ENCODE results near the gene KRT35. TPM values are rescaled to one million over a fixed set of nuclear protein-coding genes. Genes with fewer than 3 reads are reported as not detected.

Gene KRT35
- total RNA-seq, 1 donor: not detected

- TF ChIP-seq CTCF (IDR thresholded peaks at IDR 0.05; ENCODE audit: insufficient read depth, low read depth, low read length): peak; percentile 19
- no peak overlapping the region for H3K4me3 ChIP-seq (ENCODE audit: low read depth, low read length)
- no peak for DNase-seq (ENCODE audit: low read depth)
Observed at GRCh38 chr17:41456204-41456603, 24.7 kb downstream of the KRT35 start.

DNA sequence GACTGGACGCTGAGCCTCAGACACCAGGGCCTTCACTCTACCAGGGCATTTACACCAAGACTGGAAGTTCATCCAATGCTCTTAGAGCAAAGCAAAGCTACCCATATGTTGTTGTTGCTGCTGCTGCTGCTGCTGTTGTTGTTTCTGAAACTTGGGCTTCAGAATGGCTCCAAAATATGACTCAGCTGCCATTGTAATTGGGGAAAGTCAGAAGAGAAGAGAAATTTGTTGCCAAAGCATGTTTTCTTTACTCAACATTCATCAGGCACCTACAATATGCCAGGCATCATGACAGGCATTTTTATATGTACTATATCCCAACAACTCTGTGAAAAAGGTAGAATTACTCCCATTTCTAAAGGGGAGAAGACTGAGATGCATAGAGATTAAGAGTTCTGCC is 25.7 kb downstream of the KRT35 start:
- DNase-seq (ENCODE audit: low read depth): no peak
- H3K4me3 ChIP-seq (ENCODE audit: low read depth, low read length): no peak overlapping the region
- no peak for TF ChIP-seq CTCF (IDR thresholded peaks at IDR 0.05; ENCODE audit: insufficient read depth, low read depth, low read length)

- H3K4me3 ChIP-seq (ENCODE audit: low read depth, low read length): no peak overlapping the region
- DNase-seq (ENCODE audit: low read depth): no peak
- no peak for TF ChIP-seq CTCF (IDR thresholded peaks at IDR 0.05; ENCODE audit: insufficient read depth, low read depth, low read length)
Observed at GRCh38 chr17:41453066-41453465, 27.9 kb downstream of the KRT35 start.

- DNase-seq (ENCODE audit: low read depth): no peak
- no peak for TF ChIP-seq CTCF (IDR thresholded peaks at IDR 0.05; ENCODE audit: insufficient read depth, low read depth, low read length)
Observed at GRCh38 chr17:41452281-41452680, 28.7 kb downstream of the KRT35 start.

DNA sequence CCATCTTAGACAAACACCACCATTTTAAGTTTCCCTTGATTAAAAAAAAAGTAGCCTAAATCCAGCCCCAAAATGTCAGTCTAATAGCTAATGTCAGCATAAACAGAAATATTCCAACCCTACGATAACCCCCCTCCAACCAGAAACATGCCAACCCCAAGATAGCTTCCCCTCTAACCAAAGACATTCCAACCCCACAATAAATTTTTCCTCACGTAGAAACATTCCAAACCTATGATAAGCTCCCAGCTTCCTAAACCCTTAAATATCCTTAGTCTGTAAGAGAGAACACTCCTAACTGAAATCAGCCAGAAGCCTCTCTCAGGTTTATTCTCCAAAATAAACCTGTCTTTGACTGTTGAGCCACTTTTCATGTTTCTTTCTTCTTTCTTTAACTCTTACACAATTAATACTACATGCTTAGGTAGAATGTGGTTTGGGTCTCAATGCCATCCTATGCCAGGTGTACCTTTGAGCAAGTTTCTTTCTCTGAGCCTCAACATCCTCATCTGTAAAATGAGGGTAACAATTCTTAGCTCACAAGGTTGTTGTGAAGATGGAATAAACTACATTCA is 29.7 kb downstream of the KRT35 start:
- TF ChIP-seq CTCF (IDR thresholded peaks at IDR 0.05; ENCODE audit: insufficient read depth, low read depth, low read length): no peak
- no peak overlapping the region for H3K4me3 ChIP-seq (ENCODE audit: low read depth, low read length)
- peak; percentile 54 for DNase-seq (ENCODE audit: low read depth)

More at GRCh38 chr17:41452281-41452680, 28.7 kb downstream of the KRT35 start:
- no peak overlapping the region for H3K4me3 ChIP-seq (ENCODE audit: low read depth, low read length)

DNA sequence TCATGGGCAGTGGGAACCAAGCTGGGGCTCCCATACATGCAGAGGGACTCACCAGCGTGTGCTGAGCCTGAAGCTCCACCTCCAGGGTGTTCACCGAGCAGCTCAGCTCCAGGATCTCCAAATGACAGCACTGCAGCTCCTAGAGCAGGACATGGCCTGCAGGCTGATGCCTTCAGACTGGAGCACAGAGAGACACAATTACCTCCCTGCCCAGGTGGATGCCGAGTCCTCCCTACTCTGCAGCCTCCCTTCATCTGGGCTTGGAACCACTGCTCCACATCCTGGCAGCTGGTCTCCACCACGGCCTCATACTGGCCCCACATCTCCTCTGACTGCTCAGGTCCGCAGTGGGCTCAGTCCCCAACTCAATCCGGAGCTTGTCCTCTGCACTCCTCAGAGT is 31.9 kb downstream of the KRT35 start:
- no peak overlapping the region for H3K4me3 ChIP-seq (ENCODE audit: low read depth, low read length)
- TF ChIP-seq CTCF (IDR thresholded peaks at IDR 0.05; ENCODE audit: insufficient read depth, low read depth, low read length): no peak
- no peak for DNase-seq (ENCODE audit: low read depth)

DNA sequence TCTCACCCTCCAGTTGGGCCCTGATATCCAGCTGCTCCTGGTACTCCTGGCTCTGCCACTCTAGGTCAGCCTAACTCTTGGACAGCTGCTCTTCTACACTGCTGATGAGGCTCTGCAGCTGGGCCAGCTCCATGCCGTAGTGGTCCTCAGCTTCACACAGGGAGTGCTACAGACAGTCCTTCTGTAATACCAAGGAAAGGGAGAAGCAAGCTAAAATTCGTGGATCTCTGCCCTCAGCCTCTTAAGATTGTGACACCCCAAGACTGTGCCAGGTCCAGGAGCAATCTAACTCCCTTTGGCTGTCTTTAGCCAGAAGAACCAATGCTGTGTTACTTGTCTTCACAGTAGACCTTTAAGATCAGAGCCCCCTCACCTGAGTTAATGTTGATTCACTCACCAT is 32.4 kb downstream of the KRT35 start:
- TF ChIP-seq CTCF (IDR thresholded peaks at IDR 0.05; ENCODE audit: insufficient read depth, low read depth, low read length): no peak
- H3K4me3 ChIP-seq (ENCODE audit: low read depth, low read length): no peak overlapping the region
- no peak for DNase-seq (ENCODE audit: low read depth)
